ENCODE results near the gene MPZL3.

GRCh38 chr11:118247041-118247440 is 5.1 kb downstream of the MPZL3 start:
- no peak for TF ChIP-seq POLR2AphosphoS5 (IDR thresholded peaks at IDR 0.05)
- TF ChIP-seq EP300 (IDR thresholded peaks at IDR 0.05), result no peak
- no peak for TF ChIP-seq CTCF (IDR thresholded peaks at IDR 0.05)
- no peak for TF ChIP-seq POLR2A (IDR thresholded peaks at IDR 0.05; ENCODE audit: low read depth)
